Sigmoid colon (tissue), 7 donors: ENCODE data around the gene MORC2. TPM values are rescaled to one million over a fixed set of nuclear protein-coding genes. Genes with fewer than 3 reads are reported as not detected.

Experiments
- DNase-seq: peaks from one replicate; pipeline ENCODE4 v3.0.0-alpha.2; 2019
- H3K27ac ChIP-seq, 4 donors: fragments of 200-600 bp; sonication (generic); one replicate each; pipeline ENCODE4 v1.5.1; 2016 to 2019; ENCODE audit warnings: mild to moderate bottlenecking in 1 of 4
- H3K27me3 ChIP-seq, 3 donors: fragments of 200-600 bp; sonication (generic); one replicate each; pipeline ENCODE4 v1.5.1; 2019; ENCODE audit warnings: mild to moderate bottlenecking in 1 of 3
- H3K36me3 ChIP-seq, 4 donors: fragments of 200-600 bp; sonication (generic); one replicate each; pipeline ENCODE4 v1.5.1; 2016 to 2019
- H3K4me1 ChIP-seq, 4 donors: fragments of 200-600 bp; sonication (generic); one replicate each; pipeline ENCODE4 v1.5.1; 2017 to 2019
- H3K4me3 ChIP-seq, 4 donors: fragments of 200-600 bp; sonication (generic); one replicate each; pipeline ENCODE4 v1.5.1; 2017 to 2019; ENCODE audit warnings: mild to moderate bottlenecking in 2 of 4, moderate library complexity in 1 of 4
- H3K9me3 ChIP-seq, 4 donors: fragments of 200-600 bp in 3 of 4; sonication (generic) in 3 of 4; one replicate each; pipeline versions ENCODE4 v1.5.1 to v1.6.1; 2013 to 2019
- CTCF ChIP-seq, 4 experiments: fragments of 450-650 bp in 3 of 4; fragments of 200-600 bp in 1 of 4; IDR thresholded peaks; one replicate each; pipeline ENCODE4 v1.5.1; 2016 to 2019; ENCODE audit warnings: antibody characterized with exemption in 4 of 4, mild to moderate bottlenecking in 3 of 4, moderate library complexity in 2 of 4
- EP300 ChIP-seq, 4 donors: sonication (generic); formaldehyde crosslinking; IDR thresholded peaks; one replicate each; pipeline ENCODE4 v1.6.1; 2017; ENCODE audit warnings: antibody characterized with exemption in 4 of 4
- POLR2A ChIP-seq, 2 donors: fragments of 450-650 bp; IDR thresholded peaks; one replicate each; pipeline ENCODE4 v1.6.1; 2016; ENCODE audit warnings: antibody characterized with exemption in 2 of 2, mild to moderate bottlenecking in 2 of 2, moderate library complexity in 2 of 2
- POLR2AphosphoS5 ChIP-seq, 4 donors: sonication (generic); formaldehyde crosslinking; IDR thresholded peaks; one replicate each; pipeline ENCODE4 v1.6.1; 2017; ENCODE audit warnings: antibody characterized with exemption in 4 of 4
- WGBS, 2 donors: extraction: QIAGEN DNeasy Blood & Tissue Kit; methylation state at CpG; one replicate each; pipeline ENCODE4 v1.1.7; 2013; 5-methylcytosine and 5-hydroxymethylcytosine counted together
- intact Hi-C: fragments of 100-400 bp; cut with DNase I; formaldehyde crosslinking; loops from one replicate; pipeline ENCODE4 v1.15.1; 2023
- polyA plus RNA-seq, 3 donors: library from polyadenylated mRNA; stranded (reverse); fragments of 200-250 nt; gene quantifications; one replicate each; pipeline ENCODE4 v1.2.3, GENCODE V29; 2013
- total RNA-seq, 4 donors: library from RNA; depleted of rRNA; stranded (reverse); fragments of >200 nt; gene quantifications; one replicate each; pipeline ENCODE4 v1.1.0, GENCODE V29; 2016
- donor health status: healthy with polysubstance abuse.
- donor health status: Bipolar disorder and iron deficiency.
- donor health status: healthy.

The MORC2 gene
- total and polyA plus RNA-seq, 7 donors = 4.6 to 42.1 (median 15.0) TPM

DNA sequence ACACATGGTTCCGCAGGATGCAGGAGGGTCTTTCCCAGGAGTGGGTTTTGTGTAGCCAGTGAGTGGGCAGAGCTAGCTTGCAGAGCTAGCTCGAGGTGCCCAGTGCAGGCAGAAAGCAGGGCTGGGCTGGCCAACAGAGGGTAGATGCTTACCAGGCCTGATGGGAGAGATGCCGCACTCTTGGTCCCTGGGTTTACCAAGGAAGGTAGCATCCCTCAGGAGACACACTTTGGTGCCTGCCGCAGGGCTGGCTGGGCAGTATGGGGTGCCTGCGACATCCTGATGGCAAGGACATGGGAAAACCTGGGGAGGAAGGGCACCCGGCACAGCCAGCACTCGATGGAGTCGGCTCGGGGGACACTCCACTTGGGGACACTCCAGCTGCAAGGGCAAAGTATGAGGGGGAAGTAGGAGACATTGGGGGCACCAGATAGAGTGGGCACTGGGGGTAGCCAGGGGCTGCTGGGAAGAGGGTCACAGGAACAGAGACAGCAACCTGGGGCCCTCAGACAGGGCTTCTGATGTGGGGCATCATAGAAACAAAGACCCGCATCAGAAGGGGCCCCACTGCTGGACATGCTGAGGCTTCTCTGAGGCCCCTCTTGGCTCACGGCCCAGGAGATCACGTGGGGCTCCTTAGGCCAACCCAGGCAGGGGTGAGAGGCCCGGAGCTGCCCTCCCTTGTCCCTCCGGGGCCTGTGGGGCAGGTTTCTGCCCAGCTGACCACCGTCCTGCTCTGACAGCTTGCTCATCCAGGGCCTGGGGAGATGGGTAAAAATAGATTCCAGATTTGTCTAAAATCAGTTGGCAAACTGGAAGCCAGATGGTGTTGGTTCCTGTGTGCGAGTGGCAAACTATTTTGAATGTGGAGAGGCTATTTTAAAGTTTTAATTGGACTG, 89.8 kb downstream of the MORC2 start:
- intact Hi-C loops = no loop called here

DNA sequence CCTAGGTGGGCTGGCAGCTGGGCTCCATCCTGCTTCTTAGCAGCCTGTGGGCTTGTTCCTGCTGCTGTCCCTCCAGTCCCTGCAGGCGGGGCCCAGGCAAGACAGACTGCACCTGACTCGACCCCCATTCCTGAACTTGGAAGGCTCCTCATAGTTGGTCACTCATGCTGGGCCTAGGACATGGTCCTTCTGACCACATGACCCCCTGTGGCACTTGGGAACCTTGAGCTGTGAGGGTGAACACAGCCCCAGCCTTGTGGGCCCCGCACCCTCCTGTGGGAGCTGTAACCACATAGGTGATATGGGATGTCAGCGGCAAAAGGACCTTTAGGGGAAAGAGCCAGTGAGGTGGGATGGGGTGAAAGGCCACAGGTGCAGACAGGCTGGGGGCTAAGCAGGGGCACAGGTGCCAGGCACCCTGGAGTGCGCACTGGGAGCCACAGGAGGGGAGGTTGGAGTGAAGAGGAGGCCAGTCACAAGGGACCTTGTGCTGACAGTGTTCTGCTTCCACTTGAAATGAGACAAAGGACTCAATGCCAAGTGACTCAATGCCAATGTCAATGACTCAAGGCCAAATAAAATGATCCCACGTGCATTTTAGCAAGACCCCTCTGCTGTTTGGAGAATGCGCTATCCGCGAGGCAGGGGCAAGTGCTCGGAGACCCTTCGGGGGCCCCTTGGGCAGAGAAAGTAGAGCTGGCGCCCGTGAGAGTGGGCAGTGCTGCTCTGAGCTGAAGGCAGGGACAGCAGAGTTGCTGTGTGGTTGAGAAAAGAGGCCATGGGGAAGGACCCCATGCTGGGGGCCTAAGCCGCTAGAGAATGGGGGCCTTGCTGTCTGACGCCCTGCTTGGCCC, 90.7 kb downstream of the MORC2 start:
- TF ChIP-seq POLR2AphosphoS5 (IDR thresholded peaks at IDR 0.05) (no peak), POLR2A (IDR thresholded peaks at IDR 0.05) (no peak), EP300 (IDR thresholded peaks at IDR 0.05) (no peak)
- DNase-seq = peak; percentile 47
- Histone ChIP-seq H3K4me3 (no peak overlapping the region), H3K36me3 (no peaks in the 10 kb centered on the region), H3K4me1 (no peaks in the 10 kb centered on the region), H3K27me3 (no peaks in the 10 kb centered on the region), H3K27ac (no peak overlapping the region), H3K9me3 (no peaks in the 10 kb centered on the region)
- 89 to 92% methylated on average over 15 of the region's 15 CpGs for WGBS, 2 donors
- intact Hi-C loops = no loop called here

More for the DNA sequence above, 89.8 kb downstream of the MORC2 start:
- H3K9me3 ChIP-seq = no peaks in the 10 kb centered on the region
- H3K4me1 ChIP-seq = no peaks in the 10 kb centered on the region
- DNase-seq = no peak
- H3K27me3 ChIP-seq = no peaks in the 10 kb centered on the region
- no peaks in the 10 kb centered on the region for H3K36me3 ChIP-seq
- no peak for TF ChIP-seq CTCF (IDR thresholded peaks at IDR 0.05)
- TF ChIP-seq POLR2A (IDR thresholded peaks at IDR 0.05) = no peak
- TF ChIP-seq POLR2AphosphoS5 (IDR thresholded peaks at IDR 0.05) = no peak
- TF ChIP-seq EP300 (IDR thresholded peaks at IDR 0.05) = no peak
- WGBS, 2 donors = 79 to 86% methylated on average over 16 of the region's 16 CpGs
- H3K27ac ChIP-seq = no peak overlapping the region
- no peak overlapping the region for H3K4me3 ChIP-seq

- intact Hi-C loops = no loop called here
- peak; percentile 46 for DNase-seq
- H3K27ac ChIP-seq = no peak overlapping the region
- no peaks in the 10 kb centered on the region for H3K36me3 ChIP-seq
- no peaks in the 10 kb centered on the region for H3K9me3 ChIP-seq
- TF ChIP-seq EP300 (IDR thresholded peaks at IDR 0.05) = no peak
- TF ChIP-seq POLR2A (IDR thresholded peaks at IDR 0.05) = no peak
- no peak for TF ChIP-seq POLR2AphosphoS5 (IDR thresholded peaks at IDR 0.05)
- TF ChIP-seq CTCF (IDR thresholded peaks at IDR 0.05) = no peak
- H3K4me1 ChIP-seq = no peaks in the 10 kb centered on the region
- no peaks in the 10 kb centered on the region for H3K27me3 ChIP-seq
- H3K4me3 ChIP-seq = no peak overlapping the region
- 71 to 77% methylated on average over 9 of the region's 9 CpGs for WGBS, 2 donors
Observed at GRCh38 chr22:30876915-30877553, 91.5 kb downstream of the MORC2 start.

DNA sequence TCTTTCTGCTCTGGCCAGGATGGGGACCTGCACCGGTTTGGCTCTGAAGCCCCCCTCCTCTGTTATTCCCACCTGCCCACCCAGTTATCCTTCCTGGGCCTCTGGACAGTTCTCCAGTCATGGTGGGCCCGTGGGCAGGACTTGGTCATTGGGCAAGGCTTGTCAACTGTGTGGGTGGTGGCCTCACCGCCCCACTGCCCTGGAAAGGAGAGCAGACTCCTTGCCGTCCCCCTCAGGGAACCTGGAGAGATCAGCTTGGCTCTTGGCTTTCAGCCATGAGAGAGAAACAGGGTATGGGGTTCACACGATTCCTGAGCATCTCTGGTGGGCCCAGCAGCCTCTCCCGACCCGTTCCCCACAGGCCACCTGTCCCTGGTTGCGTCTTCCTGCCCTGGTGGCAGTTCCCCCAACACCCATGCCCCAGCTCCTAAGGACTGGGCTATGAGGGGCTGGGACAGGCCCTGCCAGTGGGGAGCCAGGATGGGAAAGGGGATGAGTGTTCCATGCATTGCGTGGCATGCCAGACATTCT, 92.3 kb downstream of the MORC2 start:
- peak; percentile 56 for DNase-seq
- H3K27me3 ChIP-seq = no peaks in the 10 kb centered on the region
- no peak for TF ChIP-seq POLR2AphosphoS5 (IDR thresholded peaks at IDR 0.05)
- no peak for TF ChIP-seq EP300 (IDR thresholded peaks at IDR 0.05)
- no peak for TF ChIP-seq CTCF (IDR thresholded peaks at IDR 0.05)
- TF ChIP-seq POLR2A (IDR thresholded peaks at IDR 0.05) = no peak
- H3K4me1 ChIP-seq = no peaks in the 10 kb centered on the region
- no peak overlapping the region for H3K4me3 ChIP-seq
- WGBS, 2 donors = 91 to 94% methylated on average over 9 of the region's 9 CpGs
- no peaks in the 10 kb centered on the region for H3K36me3 ChIP-seq
- no peaks in the 10 kb centered on the region for H3K9me3 ChIP-seq
- intact Hi-C loops = no loop called here
- no peak overlapping the region for H3K27ac ChIP-seq
